IPS-NIHi11 (cell line): ENCODE data around the gene EDC4.
"Not testable (repeated sequence)": the region's sequence is repeated elsewhere in the genome, so short reads cannot be mapped to it uniquely, and the experiment has no call there.

Experiments
- DNase-seq: peaks from one replicate; pipeline ENCODE4 v3.0.0; 2012; ENCODE audit warnings: mixed read lengths, low spot score

EDC4 gene

GRCh38 chr16:67872631-67873434 lies at the start of gene EDC4:
Gene EDC4, plus strand, starts transcription at chr16:67873052. Its CDS starts 210 bp downstream, at chr16:67873262.
- peak; percentile 94 for DNase-seq

- no peak for DNase-seq
These were observed 47.7 kb upstream of the EDC4 start for GRCh38 chr16:67825119-67825518.

GRCh38 chr16:67825906-67826305 lies 46.9 kb upstream of the EDC4 start:
- no peak for DNase-seq

- DNase-seq, result no peak
These were observed 44.2 kb upstream of the EDC4 start for GRCh38 chr16:67828651-67829050.

- DNase-seq, result no peak
These were observed 39.8 kb upstream of the EDC4 start for GRCh38 chr16:67833030-67833414.

- DNase-seq, result peak; percentile 99
These were observed 39.2 kb upstream of the EDC4 start for GRCh38 chr16:67833415-67834241.

- no peak for DNase-seq
These were observed 38.6 kb upstream of the EDC4 start for GRCh38 chr16:67834242-67834614.

- DNase-seq, result not testable (repeated sequence)
These were observed 35.7 kb upstream of the EDC4 start for GRCh38 chr16:67837190-67837589.

GRCh38 chr16:67837811-67838210 lies 35.0 kb upstream of the EDC4 start:
- no peak for DNase-seq

GRCh38 chr16:67841198-67841815 lies 31.5 kb upstream of the EDC4 start:
- DNase-seq, result no peak

- peak; percentile 86 for DNase-seq
These were observed 30.9 kb upstream of the EDC4 start, which contains the start of gene THAP11 for GRCh38 chr16:67841816-67842508. Gene THAP11, plus strand, starts transcription at chr16:67842320. Its CDS starts 235 bp downstream, at chr16:67842555.

GRCh38 chr16:67842509-67843342 lies 30.1 kb upstream of the EDC4 start:
- peak; percentile 56 for DNase-seq

GRCh38 chr16:67843343-67843765 lies 29.5 kb upstream of the EDC4 start:
- DNase-seq, result no peak

- DNase-seq, result no peak
These were observed 28.4 kb upstream of the EDC4 start for GRCh38 chr16:67844497-67844896.

- no peak for DNase-seq
These were observed 27.4 kb upstream of the EDC4 start for GRCh38 chr16:67845291-67846062.

GRCh38 chr16:67846063-67846319 lies 26.9 kb upstream of the EDC4 start:
- DNase-seq, result no peak

- DNase-seq, result peak; percentile 91
These were observed 26.4 kb upstream of the EDC4 start, which contains the start of gene NUTF2 for GRCh38 chr16:67846320-67847063. Gene NUTF2, plus strand, starts transcription at chr16:67846933. Its CDS starts 18,198 bp downstream, at chr16:67865131.

- peak; percentile 49 for DNase-seq
These were observed 25.6 kb upstream of the EDC4 start, which contains the start of gene CENPT for GRCh38 chr16:67847064-67847861. Gene CENPT, minus strand, starts transcription at chr16:67847693. Its CDS starts 13,834 bp downstream, at chr16:67833859.

- DNase-seq, result no peak
These were observed 24.7 kb upstream of the EDC4 start for GRCh38 chr16:67848118-67848517.
